Measurements from ENCODE around the gene TMEM167A.

DNA sequence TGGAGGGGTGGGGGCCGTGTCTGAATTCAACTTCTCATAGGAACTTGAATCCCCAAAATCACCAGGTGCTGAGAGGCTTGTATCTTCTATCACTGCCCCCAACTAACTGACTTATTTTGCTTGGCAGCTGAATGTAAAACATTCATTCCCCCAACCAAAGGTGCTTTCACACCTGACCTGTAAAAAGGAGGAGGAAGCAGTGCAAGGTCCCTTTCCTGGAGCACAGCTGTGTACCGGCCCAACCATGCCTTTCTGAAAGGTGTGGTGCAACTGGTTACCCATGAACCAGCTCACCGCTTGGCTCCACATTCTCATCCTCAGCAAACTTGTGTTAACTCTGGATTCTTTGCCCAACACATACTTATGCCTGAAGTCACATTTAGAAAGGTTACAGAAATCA lies 34.7 kb downstream of the TMEM167A start:
- TF ChIP-seq CTCF (IDR thresholded peaks at IDR 0.05; ENCODE audit: low read length) (no peak), EZH2 (IDR thresholded peaks at IDR 0.05; ENCODE audit: borderline replicate concordance, low read length) (no peak)
